Bone marrow (tissue), 2 donors: Measurements from ENCODE around the gene FSTL5.

Experiments
- DNase-seq, 2 donors: peaks; one replicate each; lab custom pipeline; 2025; lab: John Stamatoyannopoulos, UW

The FSTL5 gene

GRCh38 chr4:161704653-161705052 is 459.1 kb downstream of the FSTL5 start:
- DNase-seq: no peak

DNA sequence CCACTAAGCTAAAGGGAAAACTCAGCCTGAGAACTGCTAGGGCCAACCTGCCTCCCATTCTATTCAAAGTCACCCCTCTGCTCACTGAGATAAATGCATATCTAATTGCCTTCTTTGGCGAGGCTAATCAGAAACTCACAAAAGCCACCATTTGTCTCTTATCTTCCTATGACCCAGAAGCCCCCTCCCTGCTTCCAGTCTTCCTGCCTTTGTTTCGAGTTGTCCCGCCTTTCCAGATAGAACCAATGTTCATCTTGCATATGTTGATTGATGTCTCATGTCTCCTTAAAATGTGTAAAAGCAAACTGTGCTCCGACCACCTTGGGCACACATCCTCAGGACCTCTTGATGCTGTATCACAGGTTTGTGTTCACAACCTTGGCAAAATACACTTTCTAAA is 459.8 kb downstream of the FSTL5 start:
- DNase-seq: no peak

DNA sequence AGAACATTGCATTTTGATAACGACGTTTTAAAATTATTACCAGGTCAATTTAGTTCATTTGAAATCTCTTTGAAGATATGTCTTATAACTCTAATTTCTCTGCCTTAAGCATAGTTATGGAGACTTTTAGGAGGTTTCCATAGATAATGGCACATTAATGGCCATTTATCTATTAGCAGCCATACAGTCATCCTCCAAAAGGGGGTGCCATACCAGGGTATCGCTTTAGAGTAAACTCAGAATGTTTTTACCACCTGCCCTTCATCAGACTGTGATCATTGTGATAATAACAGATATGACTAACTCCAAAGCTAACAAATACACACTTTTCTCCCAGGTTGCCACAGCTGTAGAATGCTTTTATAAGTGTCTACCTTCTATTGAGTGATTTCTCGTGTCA is 461.5 kb downstream of the FSTL5 start:
- DNase-seq: no peak

GRCh38 chr4:161696944-161697343 is 466.9 kb downstream of the FSTL5 start:
- no peak for DNase-seq

DNA sequence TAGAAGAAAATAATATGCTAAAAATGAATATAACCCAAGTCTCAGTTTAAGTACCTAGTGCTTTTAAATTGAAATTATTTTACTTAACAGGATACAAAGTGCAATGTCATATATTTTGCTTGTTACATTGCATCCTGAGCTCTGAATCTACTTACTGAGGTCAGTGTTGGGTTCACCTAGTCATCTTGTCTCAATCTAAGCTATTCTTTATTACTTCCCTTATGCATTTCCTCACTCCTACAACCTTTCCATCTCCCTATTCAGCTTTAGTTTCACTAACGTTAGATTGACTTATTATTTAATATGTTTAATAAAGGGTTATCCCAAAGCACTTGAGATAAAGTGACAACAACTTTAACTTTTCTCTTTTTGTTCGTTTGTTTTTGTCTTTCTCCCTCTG is 483.7 kb downstream of the FSTL5 start:
- no peak for DNase-seq

DNA sequence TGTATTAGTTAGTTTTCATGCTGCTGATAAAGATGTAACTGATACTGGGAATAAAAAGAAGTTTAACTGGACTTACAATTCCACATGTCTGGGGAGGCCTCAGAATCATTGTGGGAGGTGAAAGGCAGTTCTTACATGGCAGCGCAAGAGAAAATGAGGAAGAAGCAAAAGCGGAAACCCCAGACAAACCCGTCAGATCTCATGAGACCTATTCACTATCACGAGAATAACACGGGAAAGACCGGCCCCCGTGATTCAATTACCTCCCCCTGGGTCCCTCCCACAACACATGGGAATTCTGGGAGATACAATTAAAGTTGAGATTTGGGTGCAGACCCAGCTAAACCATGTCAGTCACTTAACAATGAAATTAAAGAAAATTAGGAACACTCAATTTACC is 499.1 kb downstream of the FSTL5 start:
- no peak for DNase-seq

DNA sequence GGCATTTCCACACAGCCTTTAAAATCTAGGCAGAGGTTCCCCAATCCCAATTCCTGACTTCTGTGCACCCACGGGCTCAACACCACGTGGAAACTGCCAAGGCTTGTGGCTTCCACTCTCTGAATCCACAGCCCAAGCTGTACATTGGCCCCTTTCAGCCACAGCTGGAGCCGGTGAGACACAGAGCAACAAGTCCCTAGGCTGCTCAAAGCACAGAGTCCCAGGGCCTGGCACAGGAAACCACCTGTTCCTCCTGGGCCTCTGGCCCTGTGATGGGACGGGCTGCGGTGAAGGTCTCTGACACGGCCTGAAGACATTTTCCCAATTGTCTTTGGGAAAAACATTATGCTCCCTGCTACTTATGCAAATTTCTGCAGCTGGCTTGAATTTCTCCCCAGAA is 500.0 kb downstream of the FSTL5 start:
- DNase-seq: no peak

DNA sequence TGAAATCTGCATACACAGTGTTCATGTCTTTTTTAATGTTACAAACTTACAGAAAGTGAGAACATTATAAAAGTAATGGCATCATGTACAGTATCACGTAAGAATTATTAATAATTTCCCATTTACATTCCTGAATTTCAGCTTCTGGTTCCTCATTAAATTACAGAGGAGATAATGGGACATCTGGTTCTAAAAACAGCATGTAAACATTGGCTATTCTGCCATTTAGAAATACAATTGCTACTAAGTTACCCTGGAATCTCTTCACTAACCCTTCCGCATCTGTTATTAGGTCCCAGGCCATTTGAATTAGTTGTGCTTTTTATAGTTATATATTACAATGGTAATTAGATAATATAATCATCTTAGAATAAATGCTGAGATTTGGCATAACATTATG is 505.1 kb downstream of the FSTL5 start:
- DNase-seq: no peak

- DNase-seq: no peak
Measured at GRCh38 chr4:161657616-161658015, 506.2 kb downstream of the FSTL5 start.

- DNase-seq: no peak
Measured at GRCh38 chr4:161656594-161656993, 507.2 kb downstream of the FSTL5 start.

- no peak for DNase-seq
Measured at GRCh38 chr4:161655148-161655547, 508.7 kb downstream of the FSTL5 start.

GRCh38 chr4:161653697-161654096 is 510.1 kb downstream of the FSTL5 start:
- no peak for DNase-seq

DNA sequence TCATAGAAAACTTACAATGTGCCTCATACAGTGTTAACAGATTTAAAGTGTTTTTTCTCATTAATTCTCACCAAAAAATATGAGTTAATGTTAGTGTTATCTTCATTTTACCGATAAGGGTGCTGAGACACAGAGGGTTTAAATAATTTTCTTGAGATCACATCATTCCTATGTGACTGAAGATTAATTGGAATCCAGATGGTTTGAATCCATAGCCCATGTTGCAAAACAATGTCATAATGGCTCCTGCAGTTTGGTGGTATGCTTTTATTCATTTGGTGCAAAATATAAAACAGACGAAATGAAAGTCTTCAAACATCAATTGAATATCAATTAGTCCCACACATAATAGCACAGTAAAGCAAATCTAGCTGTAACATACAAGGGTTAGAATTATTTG is 512.2 kb downstream of the FSTL5 start:
- DNase-seq: no peak

GRCh38 chr4:161650812-161651211 is 513.0 kb downstream of the FSTL5 start:
- DNase-seq: peak in 1 of 2 donors; percentile 85

- DNase-seq: no peak
Measured at GRCh38 chr4:161647757-161648156, 516.0 kb downstream of the FSTL5 start.

DNA sequence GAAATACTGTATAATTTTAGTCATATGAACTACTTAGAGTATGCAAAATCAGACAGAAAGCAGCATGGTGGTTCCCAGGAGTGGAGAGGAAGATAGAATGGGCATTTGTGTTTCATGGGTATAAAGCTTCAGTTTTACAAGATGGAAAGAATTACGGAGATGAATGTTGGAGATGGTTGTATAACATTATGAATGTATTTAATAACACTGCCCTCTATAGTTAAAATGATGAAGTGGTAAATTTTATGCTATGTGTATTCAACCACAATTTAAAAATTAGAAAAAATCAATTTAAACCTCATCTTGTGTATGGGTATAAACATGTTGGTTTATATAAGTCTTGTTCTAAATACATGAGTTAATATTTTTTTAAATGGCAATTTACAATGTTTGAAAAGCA is 521.1 kb downstream of the FSTL5 start:
- no peak for DNase-seq

- DNase-seq: no peak
Measured at GRCh38 chr4:161629694-161630441, 533.9 kb downstream of the FSTL5 start.

GRCh38 chr4:161604516-161605300 is 559.1 kb downstream of the FSTL5 start:
- DNase-seq: no peak

GRCh38 chr4:161601011-161601410 is 562.8 kb downstream of the FSTL5 start:
- no peak for DNase-seq

- no peak for DNase-seq
Measured at GRCh38 chr4:161595230-161595771, 568.5 kb downstream of the FSTL5 start.

DNA sequence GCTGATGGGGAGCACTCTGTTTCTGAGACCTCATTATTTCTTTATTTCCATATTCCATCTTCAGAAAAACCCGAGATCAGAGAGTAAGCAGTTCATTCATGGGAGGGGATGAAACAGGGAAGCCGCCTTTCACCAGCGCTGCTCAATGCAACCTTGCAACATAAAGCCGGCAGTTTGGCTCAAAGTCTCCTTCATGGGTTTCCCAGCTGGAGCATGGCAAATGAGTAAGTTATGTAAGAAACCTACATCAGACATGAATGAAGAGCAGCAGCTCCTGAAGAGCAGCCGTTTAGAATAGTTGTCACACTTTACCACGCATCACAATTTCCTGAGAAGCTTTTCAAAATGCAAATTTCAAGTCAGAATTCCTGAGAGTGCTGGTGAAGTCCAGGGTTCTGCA is 578.8 kb downstream of the FSTL5 start:
- no peak for DNase-seq

DNA sequence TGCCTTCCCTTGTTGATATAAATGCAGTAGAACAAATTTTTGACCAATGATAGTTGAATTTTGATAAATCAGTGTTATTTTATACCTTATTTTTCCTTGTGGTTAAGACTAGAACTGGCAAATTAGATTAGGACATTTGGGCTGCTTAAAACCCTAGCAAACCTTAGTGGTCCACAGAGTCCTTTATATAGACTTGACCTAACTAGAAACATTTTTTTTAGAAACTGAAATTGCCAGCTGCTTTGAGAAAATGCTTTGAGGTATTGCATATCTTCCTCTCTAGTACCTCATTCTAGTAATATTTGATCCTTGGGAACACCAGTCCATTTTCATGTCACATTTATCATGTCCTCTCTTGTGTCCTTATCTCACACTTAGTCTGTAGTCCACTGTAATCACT is 580.3 kb downstream of the FSTL5 start:
- DNase-seq: no peak
